HepG2 (cell line): Measurements from ENCODE around the gene TMEM79. TPM values are rescaled to one million over a fixed set of nuclear protein-coding genes. Genes with fewer than 3 reads are reported as not detected.

Experiments
- BHLHE40 ChIP-seq: IDR thresholded peaks from 2 replicates; pipeline ENCODE4 v1.6.1; 2011; ENCODE audit warnings: low read length, improper control_type of control experiment
- MNT ChIP-seq: fragments of 450-650 bp; IDR thresholded peaks from 2 replicates; pipeline ENCODE4 v1.6.1; 2016
- RARA ChIP-seq: IDR thresholded peaks from 2 replicates; pipeline ENCODE4 v1.6.1; 2016; ENCODE audit warnings: missing genetic modification reagents, missing compliant biosample characterization
- RFX5 ChIP-seq: IDR thresholded peaks from 2 replicates; pipeline ENCODE4 v1.6.1; 2011; ENCODE audit warnings: low read depth, low read length, improper control_type of control experiment
- STAT5B ChIP-seq: sonication (generic); formaldehyde crosslinking; IDR thresholded peaks from 2 replicates; pipeline ENCODE4 v1.4.0; 2020; ENCODE audit warnings: missing genetic modification reagents
- THAP8 ChIP-seq: sonication (generic); formaldehyde crosslinking; IDR thresholded peaks from 2 replicates; pipeline ENCODE4 v1.5.1; 2020; ENCODE audit warnings: missing genetic modification reagents, mild to moderate bottlenecking, borderline replicate concordance
- TSC22D2 ChIP-seq: sonication (generic); formaldehyde crosslinking; IDR thresholded peaks from 2 replicates; pipeline ENCODE4 v1.5.1; 2020; ENCODE audit warnings: missing genetic modification reagents, mild to moderate bottlenecking, borderline replicate concordance
- ZNF142 ChIP-seq: sonication (generic); formaldehyde crosslinking; IDR thresholded peaks from 2 replicates; pipeline ENCODE4 v1.4.0; 2020; ENCODE audit warnings: missing genetic modification reagents
- ZNF326 ChIP-seq: sonication (generic); formaldehyde crosslinking; IDR thresholded peaks from 2 replicates; pipeline ENCODE4 v1.4.0; 2020; ENCODE audit warnings: missing genetic modification reagents, borderline replicate concordance
- ZNF343 ChIP-seq: sonication (generic); formaldehyde crosslinking; IDR thresholded peaks from 2 replicates; pipeline ENCODE4 v1.4.0; 2020; ENCODE audit warnings: mild to moderate bottlenecking, missing genetic modification reagents
- ZNF570 ChIP-seq: sonication (generic); formaldehyde crosslinking; IDR thresholded peaks from 2 replicates; pipeline ENCODE4 v1.4.0; 2020; ENCODE audit warnings: mild to moderate bottlenecking, missing genetic modification reagents, borderline replicate concordance
- ZNF576 ChIP-seq: sonication (generic); formaldehyde crosslinking; IDR thresholded peaks from 2 replicates; pipeline ENCODE4 v1.4.0; 2020; ENCODE audit warnings: mild to moderate bottlenecking, missing genetic modification reagents
- ZNF629 ChIP-seq: sonication (generic); formaldehyde crosslinking; conservative IDR thresholded peaks from 2 replicates; pipeline ENCODE4 v1.5.0; 2020; ENCODE audit warnings: missing genetic modification reagents
- ZNF878 ChIP-seq: sonication (generic); formaldehyde crosslinking; IDR thresholded peaks from 2 replicates; pipeline ENCODE4 v1.8.1; 2023; ENCODE audit warnings: mild to moderate bottlenecking, missing genetic modification reagents, moderate library complexity
- polyA plus RNA-seq, 8 experiments: library from polyadenylated mRNA; depleted of rRNA in 3 of 8; stranded (reverse) in 7 of 8; unstranded in 1 of 8; fragments of >200 nt; fragmentation: Illumina TruSeq in 4 of 8; extraction: Trizol in 4 of 8; gene quantifications; 2 replicates each; pipeline versions ENCODE4 v1.2.1 to v1.2.3, GENCODE V29; 2011 to 2016; ENCODE audit warnings: low read depth in 4 of 8, missing spikeins in 1 of 8, mixed read lengths in 1 of 8; ENCODE audit not compliant: insufficient read depth in 1 of 8
- total RNA-seq, 5 experiments: library from RNA; depleted of rRNA; stranded (reverse); fragments of >200 nt; fragmentation: Illumina TruSeq; extraction: Trizol; gene quantifications; 2 replicates each; pipeline ENCODE4 v1.2.3, GENCODE V29; 2016; ENCODE audit warnings: low read depth in 1 of 5

Gene TMEM79
- total and polyA plus RNA-seq, 2 of the 13 experiments (the other 11 are each of a cell fraction or from before 2014, with no cell fraction given), result 1.2 to 1.9 TPM

- TF ChIP-seq ZNF142 (CRISPR knock-in tag) (no peak), STAT5B (no peak), RFX5 (peak; percentile 14; the same call in 1 of the 2 replicates), ZNF576 (CRISPR knock-in tag) (no peak), TSC22D2 (CRISPR knock-in tag) (no peak), ZNF629 (CRISPR knock-in tag) (no peak), BHLHE40 (no peak), THAP8 (CRISPR knock-in tag) (0 out of 2 replicates have a peak, but pooled peaks have one; percentile 28), ZNF343 (CRISPR knock-in tag) (peak; percentile 83; the same call in 1 of the 2 replicates), ZNF878 (CRISPR knock-in tag) (no peak), ZNF570 (CRISPR knock-in tag) (no peak), RARA (CRISPR knock-in tag) (no peak), ZNF326 (no peak), MNT (peak; percentile 80)
Measured at GRCh38 chr1:156338180-156338976, 54.3 kb downstream of the TMEM79 start, which contains the start of the genes CCT3 and TSACC (continued).
